GM12878 (cell line): ENCODE results near the gene CNST. TPM values are rescaled to one million over a fixed set of nuclear protein-coding genes. Genes with fewer than 3 reads are reported as not detected.

ENCODE experiments used
- ATAC-seq: fragments of 200-7000 bp; cut with Tn5 transposase; 3 replicates; pipeline ENCODE4 v1.9.1; 2020; ENCODE audit warnings: mild to moderate bottlenecking, moderate library complexity
- BruUV-seq: library from RNA; stranded (reverse); fragments of 400-500 nt; replicated peaks from 2 replicates; lab custom pipeline; 2021; lab: Mats Ljungman, UMichigan
- CTCF ChIA-PET: fragments of 300-600 bp; sonication (Branson Sonifier 250); formaldehyde crosslinking; extraction: SDS; loops from one replicate; lab custom pipeline; 2021; ENCODE audit warnings: inconsistent platforms; lab: Yijun Ruan, JAX
- POLR2A ChIA-PET: fragments of 350-600 bp; formaldehyde crosslinking; extraction: SDS; loops from one replicate; lab custom pipeline; 2021; ENCODE audit warnings: inconsistent platforms; lab: Charles Lee
- RAD21 ChIA-PET: fragments of 300-600 bp; sonication (Branson Sonifier 250); formaldehyde crosslinking; loops from one replicate; lab custom pipeline; 2023; ENCODE audit warnings: antibody characterized with exemption; ENCODE audit not compliant: unreplicated experiment; lab: Charles Lee
- SMC1A ChIA-PET: fragments of 300-600 bp; sonication (Branson Sonifier 250); formaldehyde crosslinking; loops from one replicate; lab custom pipeline; 2023; ENCODE audit not compliant: unreplicated experiment, uncharacterized antibody; lab: Charles Lee
- DNase-seq: peaks from one replicate; pipeline ENCODE4 v3.0.0-alpha.2; 2011; ENCODE audit warnings: low read depth, low spot score
- FAIRE-seq: peaks from 3 replicates; lab custom pipeline; 2011; peaks lifted over from hg19 to GRCh38; lab: Jason Lieb, UNC
- H2AFZ ChIP-seq: 2 replicates; pipeline ENCODE4 v1.6.0; 2011; ENCODE audit warnings: low read depth, low read length, control low read depth; ENCODE audit not compliant: control insufficient read depth
- H3K27ac ChIP-seq: 2 replicates; pipeline ENCODE4 v1.5.1; 2011; ENCODE audit warnings: control low read depth; ENCODE audit not compliant: control insufficient read depth, insufficient read depth
- H3K27me3 ChIP-seq, 2 experiments: replicated peaks in 1 of 2; 2 replicates each; pipeline versions ENCODE4 v1.6.0 to v1.6.1; 2011; ENCODE audit warnings: low read length in 1 of 2; ENCODE audit not compliant: control insufficient read depth in 2 of 2, insufficient read depth in 2 of 2
- H3K36me3 ChIP-seq, 2 experiments: 2 replicates each; pipeline ENCODE4 v1.5.1; 2011; ENCODE audit warnings: low read length in 1 of 2; ENCODE audit not compliant: control insufficient read depth in 2 of 2, insufficient read depth in 2 of 2
- H3K4me1 ChIP-seq: 2 replicates; pipeline ENCODE4 v1.6.1; 2011; ENCODE audit warnings: mild to moderate bottlenecking, low read length, moderate library complexity, mixed read lengths; ENCODE audit not compliant: control insufficient read depth, insufficient read depth
- H3K4me2 ChIP-seq: 2 replicates; pipeline ENCODE4 v1.6.0; 2011; ENCODE audit warnings: control low read depth; ENCODE audit not compliant: control insufficient read depth, insufficient read depth
- H3K4me3 ChIP-seq: fragments of 200-600 bp; sonication (generic); 2 replicates; pipeline ENCODE4 v1.5.1; 2016
- H3K79me2 ChIP-seq: 2 replicates; pipeline ENCODE4 v1.6.0; 2011; ENCODE audit warnings: low read length; ENCODE audit not compliant: control insufficient read depth, insufficient read depth
- H3K9ac ChIP-seq: 2 replicates; pipeline ENCODE4 v1.8.0; 2011; ENCODE audit warnings: low read length, control low read depth, mixed read lengths; ENCODE audit not compliant: control insufficient read depth, insufficient read depth
- H3K9me3 ChIP-seq: replicated peaks from 3 replicates; pipeline ENCODE4 v1.5.1; 2011; ENCODE audit warnings: mild to moderate bottlenecking, low read length; ENCODE audit not compliant: control insufficient read depth, insufficient read depth
- H4K20me1 ChIP-seq: 2 replicates; pipeline ENCODE4 v1.6.0; 2011; ENCODE audit not compliant: control insufficient read depth, insufficient read depth
- CBX3 ChIP-seq: fragments of 200-600 bp; sonication (generic); IDR thresholded peaks from 2 replicates; pipeline ENCODE4 v1.6.1; 2016; ENCODE audit warnings: low read depth, borderline replicate concordance
- CHD1 ChIP-seq: IDR thresholded peaks from 2 replicates; pipeline ENCODE4 v1.6.1; 2012; ENCODE audit warnings: low read depth, low read length, improper control_type of control experiment
- EED ChIP-seq: sonication (generic); IDR thresholded peaks from 2 replicates; pipeline ENCODE4 v1.6.1; 2016; ENCODE audit warnings: antibody characterized with exemption, low read depth
- ELK1 ChIP-seq: IDR thresholded peaks from 2 replicates; pipeline ENCODE4 v1.6.1; 2012; ENCODE audit warnings: low read depth, low read length, improper control_type of control experiment
- EP300 ChIP-seq, 2 experiments: fragments of 150-350 bp in 1 of 2; IDR thresholded peaks; 2 replicates each; pipeline ENCODE4 v1.6.1; 2011 to 2012; ENCODE audit warnings: low read depth in 2 of 2, low read length in 2 of 2, borderline replicate concordance in 1 of 2, improper control_type of control experiment in 1 of 2, inconsistent platforms in 1 of 2; ENCODE audit not compliant: control insufficient read depth in 1 of 2
- HSF1 ChIP-seq: fragments of 150-350 bp; IDR thresholded peaks from 2 replicates; pipeline ENCODE4 v1.6.1; 2014; ENCODE audit warnings: mild to moderate bottlenecking, low read depth, low read length
- MAX ChIP-seq: IDR thresholded peaks from 2 replicates; pipeline ENCODE4 v1.6.1; 2012; ENCODE audit warnings: low read depth, low read length, improper control_type of control experiment
- MTA3 ChIP-seq: IDR thresholded peaks from 2 replicates; pipeline ENCODE4 v1.6.1; 2012; ENCODE audit warnings: low read length, inconsistent platforms, borderline replicate concordance
- MXI1 ChIP-seq: fragments of 150-350 bp; IDR thresholded peaks from 2 replicates; pipeline ENCODE4 v1.6.1; 2011; ENCODE audit warnings: low read depth, mild to moderate bottlenecking, inconsistent platforms, low read length, improper control_type of control experiment
- NR2F1 ChIP-seq: fragments of 450-650 bp; conservative IDR thresholded peaks from 2 replicates; pipeline ENCODE4 v1.6.1; 2017; ENCODE audit warnings: mild to moderate bottlenecking
- POLR2AphosphoS2 ChIP-seq: IDR thresholded peaks from 2 replicates; pipeline ENCODE4 v1.6.1; 2011; ENCODE audit warnings: low read depth, mild to moderate bottlenecking, low read length, improper control_type of control experiment, moderate library complexity
- REST ChIP-seq: IDR thresholded peaks from 2 replicates; pipeline ENCODE4 v1.6.1; 2012; ENCODE audit warnings: mild to moderate bottlenecking, low read depth, low read length
- SMAD1 ChIP-seq: fragments of 450-650 bp; IDR thresholded peaks from 2 replicates; pipeline ENCODE4 v1.6.1; 2018; ENCODE audit warnings: mild to moderate bottlenecking, low read depth; ENCODE audit not compliant: partially characterized antibody
- TBL1XR1 ChIP-seq: IDR thresholded peaks from 2 replicates; pipeline ENCODE4 v1.6.1; 2012; ENCODE audit warnings: low read depth, low read length, improper control_type of control experiment
- ZNF207 ChIP-seq: fragments of 450-650 bp; IDR thresholded peaks from 2 replicates; pipeline ENCODE4 v1.6.1; 2014; ENCODE audit warnings: antibody characterized with exemption, mild to moderate bottlenecking, borderline replicate concordance
- ZNF217 ChIP-seq: fragments of 450-650 bp; IDR thresholded peaks from 2 replicates; pipeline ENCODE4 v1.6.1; 2017; ENCODE audit warnings: antibody characterized with exemption, mild to moderate bottlenecking
- WGBS: methylation state at CpG from one replicate; pipeline ENCODE4 v1.1.6; 2016; ENCODE audit warnings: low lambda C conversion rate; ENCODE audit not compliant: insufficient replicate concordance, insufficient coverage; ENCODE audit errors: missing lambda C conversion rate; 5-methylcytosine and 5-hydroxymethylcytosine counted together
- in situ Hi-C: fragments of 300-500 bp; cut with MboI; formaldehyde crosslinking; loops from 9 replicates; pipeline ENCODE4 v1.14.3; 2018; ENCODE audit warnings: mixed read lengths
- intact Hi-C: fragments of 100-400 bp; cut with micrococcal nuclease; formaldehyde crosslinking; loops from one replicate; pipeline ENCODE4 v1.14.2; 2022; ENCODE audit not compliant: unreplicated experiment
- polyA plus RNA-seq, 11 experiments: library from polyadenylated mRNA; depleted of rRNA in 4 of 11; unstranded in 6 of 11; stranded (reverse) in 5 of 11; fragments of >200 nt; fragmentation: Nextera tagmentation in 4 of 11; fragmentation: Illumina TruSeq in 1 of 11; extraction: Ambion mirVana in 4 of 11; extraction: Trizol in 1 of 11; gene quantifications; 1 replicate in 1 of 11; 2 replicates in 10 of 11; pipeline versions ENCODE4 v1.2.1 to v1.2.3, GENCODE V29; 2011 to 2016; ENCODE audit warnings: inconsistent platforms in 2 of 11, missing spikeins in 2 of 11, low read depth in 1 of 11
- total RNA-seq, 4 experiments: library from RNA; depleted of rRNA in 3 of 4; stranded (reverse); fragments of >200 nt in 3 of 4; fragmentation: Illumina TruSeq in 1 of 4; extraction: Trizol in 1 of 4; gene quantifications; 2 replicates each; pipeline versions ENCODE4 v1.2.1 to v1.2.3, GENCODE V29; 2013 to 2021

Gene CNST
- total and polyA plus RNA-seq, 10 of the 15 experiments (the other 5 are each of a cell fraction or from before 2014, with no cell fraction given) = 4.8 to 16.2 (median 12.3) TPM

- WGBS = 2% methylated on average over 14 of the region's 16 CpGs
- FAIRE-seq (peak; percentile 72), ATAC-seq (peak; percentile 99), DNase-seq (peak; percentile 34)
- in situ Hi-C loops = loop anchor here (10.0 kb wide), 1 partner anchor 1535 kb away; the partner anchor contains the start of gene KIF26B
- no peak overlapping the region for H3K27ac ChIP-seq
- H3K4me3 ChIP-seq = peak overlapping the region; percentile 63; the same call in 1 of the 2 replicates
- H3K27me3 ChIP-seq = no peaks in the 10 kb centered on the region
- peak overlapping the region; percentile 57 for H2AFZ ChIP-seq
- H3K4me1 ChIP-seq = no peaks in the 10 kb centered on the region
- ChIA-PET CTCF (interaction anchor here (0.7 to 3.1 kb wide), 37 partner anchors 8 to 797 kb away, joined by 3 to 16 read pairs (median 4); partner anchors contain the start of genes CNST, SCCPDH and TFB2M), RAD21 (interaction anchor here (0.6 to 1.9 kb wide), 4 partner anchors 64 to 271 kb away, joined by 3 to 9 read pairs (median 3); no protein-coding TSS in a partner anchor), POLR2A (no interaction called here), SMC1A (interaction anchor here (0.6 to 1.7 kb wide), 9 partner anchors 8 to 271 kb away, joined by 3 to 5 read pairs (median 3); partner anchors contain the start of gene SCCPDH)
- no peaks in the 10 kb centered on the region; the same call in 2 of the 3 replicates for H3K9me3 ChIP-seq
- peak overlapping the region; percentile 45 for H3K4me2 ChIP-seq
- H3K79me2 ChIP-seq = no peaks in the 10 kb centered on the region
- no TSS peak for BruUV-seq
- no peaks in the 10 kb centered on the region for H3K36me3 ChIP-seq
- H3K9ac ChIP-seq = 0 out of 2 replicates have a peak overlapping the region, but pooled peaks have one; percentile 2
- intact Hi-C loops = loop anchor here (1.0 kb wide), 2 partner anchors 10 to 65 kb away; no protein-coding TSS in a partner anchor
- H4K20me1 ChIP-seq = no peaks in the 10 kb centered on the region
- TF ChIP-seq MXI1 = 0 out of 2 replicates have a peak, but pooled peaks have one; percentile 29
- TF ChIP-seq EED = no peak
- no peak for TF ChIP-seq SMAD1
- TF ChIP-seq CHD1 = no peak
- TF ChIP-seq ZNF217 = no peak
- TF ChIP-seq MAX = no peak
- no peak for TF ChIP-seq HSF1
- no peak for TF ChIP-seq POLR2AphosphoS2
- TF ChIP-seq REST = no peak
- TF ChIP-seq ZNF207 = no peak
- TF ChIP-seq EP300 (IDR thresholded peaks at IDR 0.05; ENCODE audit: borderline replicate concordance in 1 of 2, control insufficient read depth in 1 of 2, low read depth in 2 of 2, low read length in 2 of 2) = no peak
- TF ChIP-seq ELK1 = no peak
- no peak for TF ChIP-seq MTA3
- no peak for TF ChIP-seq TBL1XR1
- TF ChIP-seq NR2F1 = peak; percentile 54
- TF ChIP-seq CBX3 = no peak
Observed at GRCh38 chr1:246689409-246690008, 123.3 kb downstream of the CNST start.
